ENCODE data around the gene TMEM139.

Gene TMEM139

GRCh38 chr7:143331179-143331801, 46.5 kb downstream of the TMEM139 start:
- DNase-seq (ENCODE audit: low spot score in 2 of 2), result no peak

GRCh38 chr7:143334244-143334643, 49.5 kb downstream of the TMEM139 start:
- H3K27me3 Mint-ChIP-seq, result no peaks in the 10 kb centered on the region

More at GRCh38 chr7:143331179-143331801, 46.5 kb downstream of the TMEM139 start:
- no peaks in the 10 kb centered on the region for H3K27me3 Mint-ChIP-seq
- H3K36me3 Mint-ChIP-seq, result peaks cover 2% of the 10 kb centered on the region
- peaks cover 17% of the 10 kb centered on the region for H3K4me1 Mint-ChIP-seq
- H3K4me3 Mint-ChIP-seq, result no peak overlapping the region
- H3K9me3 Mint-ChIP-seq, result no peaks in the 10 kb centered on the region
- ATAC-seq (ENCODE audit: low read depth), result no peak
- H3K27ac Mint-ChIP-seq, result no peak overlapping the region

GRCh38 chr7:143337216-143337615, 52.5 kb downstream of the TMEM139 start:
- no peak overlapping the region for H3K27ac Mint-ChIP-seq
- no peak overlapping the region for H3K4me3 Mint-ChIP-seq
- H3K27me3 Mint-ChIP-seq, result peaks cover 13% of the 10 kb centered on the region
- DNase-seq (ENCODE audit: low spot score in 2 of 2), result no peak
- peaks cover 7% of the 10 kb centered on the region for H3K4me1 Mint-ChIP-seq
- no peak for ATAC-seq (ENCODE audit: low read depth)
- no peaks in the 10 kb centered on the region for H3K36me3 Mint-ChIP-seq
- H3K9me3 Mint-ChIP-seq, result no peaks in the 10 kb centered on the region

More at GRCh38 chr7:143334244-143334643, 49.5 kb downstream of the TMEM139 start:
- no peak for DNase-seq (ENCODE audit: low spot score in 2 of 2)
- no peak overlapping the region for H3K4me3 Mint-ChIP-seq
- H3K27ac Mint-ChIP-seq, result no peak overlapping the region
- H3K9me3 Mint-ChIP-seq, result no peaks in the 10 kb centered on the region
- peaks cover 5% of the 10 kb centered on the region for H3K4me1 Mint-ChIP-seq
- no peaks in the 10 kb centered on the region for H3K36me3 Mint-ChIP-seq
- no peak for ATAC-seq (ENCODE audit: low read depth)
